ENCODE measurements around the gene RARRES1. TPM values are rescaled to one million over a fixed set of nuclear protein-coding genes. Genes with fewer than 3 reads are reported as not detected.

RARRES1 gene
- total RNA-seq, 1 donor from 2014 or later = 10.4 TPM

GRCh38 chr3:158727206-158728060, 4.8 kb downstream of the RARRES1 start:
- TF ChIP-seq, protein P1, sequence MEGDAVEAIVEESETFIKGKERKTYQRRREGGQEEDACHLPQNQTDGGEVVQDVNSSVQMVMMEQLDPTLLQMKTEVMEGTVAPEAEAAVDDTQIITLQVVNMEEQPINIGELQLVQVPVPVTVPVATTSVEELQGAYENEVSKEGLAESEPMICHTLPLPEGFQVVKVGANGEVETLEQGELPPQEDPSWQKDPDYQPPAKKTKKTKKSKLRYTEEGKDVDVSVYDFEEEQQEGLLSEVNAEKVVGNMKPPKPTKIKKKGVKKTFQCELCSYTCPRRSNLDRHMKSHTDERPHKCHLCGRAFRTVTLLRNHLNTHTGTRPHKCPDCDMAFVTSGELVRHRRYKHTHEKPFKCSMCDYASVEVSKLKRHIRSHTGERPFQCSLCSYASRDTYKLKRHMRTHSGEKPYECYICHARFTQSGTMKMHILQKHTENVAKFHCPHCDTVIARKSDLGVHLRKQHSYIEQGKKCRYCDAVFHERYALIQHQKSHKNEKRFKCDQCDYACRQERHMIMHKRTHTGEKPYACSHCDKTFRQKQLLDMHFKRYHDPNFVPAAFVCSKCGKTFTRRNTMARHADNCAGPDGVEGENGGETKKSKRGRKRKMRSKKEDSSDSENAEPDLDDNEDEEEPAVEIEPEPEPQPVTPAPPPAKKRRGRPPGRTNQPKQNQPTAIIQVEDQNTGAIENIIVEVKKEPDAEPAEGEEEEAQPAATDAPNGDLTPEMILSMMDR (conservative IDR thresholded peaks at IDR 0.05; ENCODE audit: low read depth, low read length) = peak; percentile 80
- no peak overlapping the region for H3K4me3 ChIP-seq (ENCODE audit: low read depth, low read length)
- no peak for DNase-seq (ENCODE audit: low read depth)

GRCh38 chr3:158725348-158726011, 6.8 kb downstream of the RARRES1 start:
- TF ChIP-seq, protein P1 (conservative IDR thresholded peaks at IDR 0.05; ENCODE audit: low read depth, low read length) = no peak
- no peak overlapping the region for H3K4me3 ChIP-seq (ENCODE audit: low read depth, low read length)
- DNase-seq (ENCODE audit: low read depth) = peak; percentile 67

DNA sequence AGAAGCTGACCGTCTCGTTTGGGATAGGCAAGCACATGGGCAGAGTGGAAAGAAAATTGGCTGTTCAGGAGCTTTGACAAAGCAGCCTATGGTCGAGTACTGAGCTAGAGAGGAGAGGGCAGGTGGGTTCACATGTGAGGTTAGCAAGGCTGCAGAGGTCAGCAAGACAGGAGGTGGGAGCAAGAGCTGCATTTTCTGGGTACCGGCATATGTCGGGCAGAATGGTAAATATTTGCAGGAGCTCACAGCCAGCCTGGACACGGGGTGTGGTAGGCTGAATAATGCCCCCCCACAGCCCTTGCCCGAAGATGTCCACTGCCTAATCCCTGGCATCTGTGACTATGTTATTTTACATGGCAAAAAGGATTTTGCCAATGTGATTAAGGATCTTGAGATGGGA, 8.3 kb downstream of the RARRES1 start:
- DNase-seq (ENCODE audit: low read depth) = no peak
- no peak overlapping the region for H3K4me3 ChIP-seq (ENCODE audit: low read depth, low read length)
- TF ChIP-seq, protein P1 (conservative IDR thresholded peaks at IDR 0.05; ENCODE audit: low read depth, low read length) = no peak

- no peak for DNase-seq (ENCODE audit: low read depth)
- H3K4me3 ChIP-seq (ENCODE audit: low read depth, low read length) = no peak overlapping the region
- TF ChIP-seq, protein P1 (conservative IDR thresholded peaks at IDR 0.05; ENCODE audit: low read depth, low read length) = no peak
Measured at GRCh38 chr3:158722108-158722507, 10.1 kb downstream of the RARRES1 start.

- TF ChIP-seq, protein P1 (conservative IDR thresholded peaks at IDR 0.05; ENCODE audit: low read depth, low read length) = no peak
- no peak overlapping the region for H3K4me3 ChIP-seq (ENCODE audit: low read depth, low read length)
- peak; percentile 47 for DNase-seq (ENCODE audit: low read depth)
Measured at GRCh38 chr3:158718490-158719170, 13.6 kb downstream of the RARRES1 start.

GRCh38 chr3:158717576-158717975, 14.7 kb downstream of the RARRES1 start:
- no peak overlapping the region for H3K4me3 ChIP-seq (ENCODE audit: low read depth, low read length)
- TF ChIP-seq, protein P1 (conservative IDR thresholded peaks at IDR 0.05; ENCODE audit: low read depth, low read length) = no peak
- no peak for DNase-seq (ENCODE audit: low read depth)
